Measurements from ENCODE around the gene APBA1. TPM values are rescaled to one million over a fixed set of nuclear protein-coding genes. Genes with fewer than 3 reads are reported as not detected.

The APBA1 gene
- under 1 TPM; 0.05 to 0.10 TPM for total RNA-seq

- DNase-seq: peak; percentile 17
- Mint-ChIP-seq H3K27me3 (ENCODE audit: low read depth) (peaks cover 12% of the 10 kb centered on the region), H3K36me3 (ENCODE audit: low read depth) (no peaks in the 10 kb centered on the region), H3K4me3 (peak within 1 kb of the TSS; percentile 72), H3K9me3 (no peaks in the 10 kb centered on the region), H3K27ac (no peak within 1 kb of the TSS), H3K4me1 (ENCODE audit: low read depth) (peaks cover 9% of the 10 kb centered on the region)
- CTCF ChIA-PET: interaction anchor here (0.7 to 2.2 kb wide), 10 partner anchors 9 to 257 kb away, joined by 3 to 6 read pairs (median 3); no protein-coding TSS in a partner anchor
- intact Hi-C loops (cut with micrococcal nuclease): loop anchor here (1.0 to 10.0 kb wide), 5 partner anchors 88 to 930 kb away; partner anchors contain the start of genes CFAP95, PTAR1 and SMC5
These were observed at the start of gene APBA1 for GRCh38 chr9:69671879-69672595. APBA1 (minus strand) TSS chr9:69672371.

- CTCF ChIA-PET: interaction anchor here (0.6 kb wide), 1 partner anchor 297 kb away, joined by 4 read pairs; no protein-coding TSS in a partner anchor
- Mint-ChIP-seq H3K27me3 (ENCODE audit: low read depth) (no peaks in the 10 kb centered on the region), H3K9me3 (no peaks in the 10 kb centered on the region), H3K27ac (no peak overlapping the region), H3K4me1 (ENCODE audit: low read depth) (no peaks in the 10 kb centered on the region), H3K4me3 (no peak overlapping the region), H3K36me3 (ENCODE audit: low read depth) (peaks cover 47% of the 10 kb centered on the region)
- intact Hi-C loops (cut with micrococcal nuclease): no loop called here
- no peak for DNase-seq
These were observed 47.8 kb upstream of the APBA1 start for GRCh38 chr9:69719983-69720382.

GRCh38 chr9:69719367-69719766 is 47.2 kb upstream of the APBA1 start:
- H3K4me3 Mint-ChIP-seq: no peak overlapping the region
- H3K4me1 Mint-ChIP-seq (ENCODE audit: low read depth): no peaks in the 10 kb centered on the region
- H3K27me3 Mint-ChIP-seq (ENCODE audit: low read depth): no peaks in the 10 kb centered on the region
- H3K9me3 Mint-ChIP-seq: no peaks in the 10 kb centered on the region
- DNase-seq: no peak
- intact Hi-C loops (cut with micrococcal nuclease): no loop called here
- H3K27ac Mint-ChIP-seq: no peak overlapping the region
- peaks cover 44% of the 10 kb centered on the region for H3K36me3 Mint-ChIP-seq (ENCODE audit: low read depth)
- CTCF ChIA-PET: no interaction called here

GRCh38 chr9:69718218-69718617 is 46.0 kb upstream of the APBA1 start:
- Mint-ChIP-seq H3K36me3 (ENCODE audit: low read depth) (peaks cover 40% of the 10 kb centered on the region), H3K9me3 (no peaks in the 10 kb centered on the region), H3K27ac (no peak overlapping the region), H3K4me3 (no peak overlapping the region), H3K4me1 (ENCODE audit: low read depth) (no peaks in the 10 kb centered on the region), H3K27me3 (ENCODE audit: low read depth) (no peaks in the 10 kb centered on the region)
- DNase-seq: no peak
- CTCF ChIA-PET: no interaction called here
- intact Hi-C loops (cut with micrococcal nuclease): no loop called here

- no peaks in the 10 kb centered on the region for H3K9me3 Mint-ChIP-seq
- CTCF ChIA-PET: interaction anchor here (0.5 kb wide), 1 partner anchor 40 kb away, joined by 9 read pairs; no protein-coding TSS in a partner anchor
- intact Hi-C loops (cut with micrococcal nuclease): no loop called here
- peaks cover 33% of the 10 kb centered on the region for H3K36me3 Mint-ChIP-seq (ENCODE audit: low read depth)
- no peaks in the 10 kb centered on the region for H3K4me1 Mint-ChIP-seq (ENCODE audit: low read depth)
- H3K27me3 Mint-ChIP-seq (ENCODE audit: low read depth): no peaks in the 10 kb centered on the region
- no peak overlapping the region for H3K27ac Mint-ChIP-seq
- no peak for DNase-seq
- no peak overlapping the region for H3K4me3 Mint-ChIP-seq
These were observed 43.7 kb upstream of the APBA1 start for GRCh38 chr9:69715825-69716224.

GRCh38 chr9:69715096-69715495 is 42.9 kb upstream of the APBA1 start:
- Mint-ChIP-seq H3K4me3 (no peak overlapping the region), H3K36me3 (ENCODE audit: low read depth) (peaks cover 34% of the 10 kb centered on the region), H3K4me1 (ENCODE audit: low read depth) (no peaks in the 10 kb centered on the region), H3K9me3 (no peaks in the 10 kb centered on the region), H3K27ac (no peak overlapping the region), H3K27me3 (ENCODE audit: low read depth) (no peaks in the 10 kb centered on the region)
- CTCF ChIA-PET: no interaction called here
- DNase-seq: no peak
- intact Hi-C loops (cut with micrococcal nuclease): no loop called here

- no peak for DNase-seq
- Mint-ChIP-seq H3K9me3 (peaks cover 27% of the 10 kb centered on the region), H3K27me3 (ENCODE audit: low read depth) (peaks cover 2% of the 10 kb centered on the region), H3K4me1 (ENCODE audit: low read depth) (no peaks in the 10 kb centered on the region), H3K36me3 (ENCODE audit: low read depth) (peaks cover 9% of the 10 kb centered on the region), H3K4me3 (no peak overlapping the region), H3K27ac (no peak overlapping the region)
- intact Hi-C loops (cut with micrococcal nuclease): no loop called here
- CTCF ChIA-PET: no interaction called here
These were observed 25.3 kb upstream of the APBA1 start for GRCh38 chr9:69697475-69697874.

GRCh38 chr9:69696802-69697201 is 24.6 kb upstream of the APBA1 start:
- H3K9me3 Mint-ChIP-seq: peaks cover 22% of the 10 kb centered on the region

GRCh38 chr9:69689991-69690538 is 17.9 kb upstream of the APBA1 start:
- Mint-ChIP-seq H3K9me3 (no peaks in the 10 kb centered on the region), H3K4me1 (ENCODE audit: low read depth) (no peaks in the 10 kb centered on the region), H3K27me3 (ENCODE audit: low read depth) (peaks cover 3% of the 10 kb centered on the region), H3K4me3 (no peak overlapping the region), H3K27ac (no peak overlapping the region), H3K36me3 (ENCODE audit: low read depth) (no peaks in the 10 kb centered on the region)
- intact Hi-C loops (cut with micrococcal nuclease): no loop called here
- no peak for DNase-seq
- CTCF ChIA-PET: no interaction called here

More at GRCh38 chr9:69696802-69697201, 24.6 kb upstream of the APBA1 start:
- H3K36me3 Mint-ChIP-seq (ENCODE audit: low read depth): peaks cover 7% of the 10 kb centered on the region
- intact Hi-C loops (cut with micrococcal nuclease): no loop called here
- H3K4me3 Mint-ChIP-seq: no peak overlapping the region
- H3K27ac Mint-ChIP-seq: no peak overlapping the region
- DNase-seq: no peak
- H3K4me1 Mint-ChIP-seq (ENCODE audit: low read depth): no peaks in the 10 kb centered on the region
- CTCF ChIA-PET: no interaction called here
- H3K27me3 Mint-ChIP-seq (ENCODE audit: low read depth): peaks cover 2% of the 10 kb centered on the region

GRCh38 chr9:69683927-69684326 is 11.8 kb upstream of the APBA1 start:
- peaks cover 5% of the 10 kb centered on the region for H3K27me3 Mint-ChIP-seq (ENCODE audit: low read depth)
- CTCF ChIA-PET: no interaction called here
- H3K9me3 Mint-ChIP-seq: no peaks in the 10 kb centered on the region
- H3K4me3 Mint-ChIP-seq: no peak overlapping the region
- intact Hi-C loops (cut with micrococcal nuclease): no loop called here
- DNase-seq: no peak
- H3K4me1 Mint-ChIP-seq (ENCODE audit: low read depth): no peaks in the 10 kb centered on the region
- no peaks in the 10 kb centered on the region for H3K36me3 Mint-ChIP-seq (ENCODE audit: low read depth)
- no peak overlapping the region for H3K27ac Mint-ChIP-seq

GRCh38 chr9:69678843-69679538 is 6.8 kb upstream of the APBA1 start:
- CTCF ChIA-PET: interaction anchor here (0.6 kb wide), 1 partner anchor 226 kb away, joined by 3 read pairs; no protein-coding TSS in a partner anchor

GRCh38 chr9:69677931-69678330 is 5.8 kb upstream of the APBA1 start:
- H3K9me3 Mint-ChIP-seq: no peaks in the 10 kb centered on the region
- intact Hi-C loops (cut with micrococcal nuclease): loop anchor here (10.0 kb wide), 1 partner anchor 577 kb away; the partner anchor contains the start of gene SMC5
- H3K27ac Mint-ChIP-seq: no peak overlapping the region
- H3K4me1 Mint-ChIP-seq (ENCODE audit: low read depth): peaks cover 9% of the 10 kb centered on the region
- CTCF ChIA-PET: no interaction called here
- H3K4me3 Mint-ChIP-seq: no peak overlapping the region
- no peaks in the 10 kb centered on the region for H3K36me3 Mint-ChIP-seq (ENCODE audit: low read depth)
- DNase-seq: no peak
- peaks cover 7% of the 10 kb centered on the region for H3K27me3 Mint-ChIP-seq (ENCODE audit: low read depth)

More at GRCh38 chr9:69678843-69679538, 6.8 kb upstream of the APBA1 start:
- no peak for DNase-seq
- Mint-ChIP-seq H3K27ac (no peak overlapping the region), H3K4me3 (no peak overlapping the region), H3K4me1 (ENCODE audit: low read depth) (peaks cover 8% of the 10 kb centered on the region), H3K36me3 (ENCODE audit: low read depth) (no peaks in the 10 kb centered on the region), H3K9me3 (no peaks in the 10 kb centered on the region), H3K27me3 (ENCODE audit: low read depth) (peaks cover 6% of the 10 kb centered on the region)
- intact Hi-C loops (cut with micrococcal nuclease): loop anchor here (10.0 kb wide), 1 partner anchor 576 kb away; the partner anchor contains the start of gene SMC5
